K562 treated with DMSO at 1 percent for 48 hours (cell line): ENCODE results near the gene NGLY1. TPM values are rescaled to one million over a fixed set of nuclear protein-coding genes. Genes with fewer than 3 reads are reported as not detected.

ENCODE experiments used
- total RNA-seq: library from RNA; unstranded; fragments of 300-600 nt; gene quantifications from 2 replicates; pipeline ENCODE4 v1.2.3, GENCODE V29; 2022; ENCODE audit warnings: low replicate concordance; ENCODE audit errors: extremely low read depth

Gene NGLY1
- total RNA-seq: not detected in 2 replicates

DNA sequence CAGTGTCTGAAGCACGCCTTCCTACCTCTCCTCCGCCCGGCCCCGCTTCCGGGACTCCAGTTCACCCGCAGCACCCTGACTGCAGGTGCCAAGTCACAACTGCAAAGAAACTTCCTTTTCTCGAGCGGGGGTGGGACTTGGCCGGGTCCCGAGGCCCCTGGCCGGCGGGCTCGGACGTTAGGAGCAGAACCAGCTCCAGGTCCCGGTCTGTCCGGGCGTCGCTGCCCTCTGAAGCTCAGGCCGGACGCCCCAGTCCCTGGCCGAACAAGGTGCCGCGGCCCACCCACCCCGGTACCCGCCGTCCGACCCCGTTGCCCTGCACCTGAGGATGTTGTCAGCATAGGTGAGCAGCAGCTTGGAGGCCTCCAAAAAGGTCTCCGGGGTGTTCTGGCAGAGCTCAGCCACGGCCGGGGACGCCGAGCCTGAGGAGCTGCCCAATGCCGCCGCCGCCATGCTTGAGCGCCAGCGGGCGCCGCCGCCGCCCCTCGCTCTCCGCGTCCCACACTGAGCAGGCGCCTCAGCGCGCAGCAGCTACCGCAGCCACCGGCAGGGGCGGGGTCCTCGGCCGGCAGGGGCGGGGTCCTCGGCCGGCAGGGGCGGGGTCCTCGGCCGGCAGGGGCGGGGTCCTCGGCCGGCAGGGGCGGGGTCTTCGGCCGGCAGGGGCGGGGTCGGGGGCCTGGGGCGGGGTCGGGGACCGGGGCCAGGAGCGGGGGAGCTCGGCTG, at the start of gene NGLY1:
Gene NGLY1 (minus strand): TSS at position 506 of the 723 bp plus-strand sequence. CDS start 53 bp downstream, at position 453.

DNA sequence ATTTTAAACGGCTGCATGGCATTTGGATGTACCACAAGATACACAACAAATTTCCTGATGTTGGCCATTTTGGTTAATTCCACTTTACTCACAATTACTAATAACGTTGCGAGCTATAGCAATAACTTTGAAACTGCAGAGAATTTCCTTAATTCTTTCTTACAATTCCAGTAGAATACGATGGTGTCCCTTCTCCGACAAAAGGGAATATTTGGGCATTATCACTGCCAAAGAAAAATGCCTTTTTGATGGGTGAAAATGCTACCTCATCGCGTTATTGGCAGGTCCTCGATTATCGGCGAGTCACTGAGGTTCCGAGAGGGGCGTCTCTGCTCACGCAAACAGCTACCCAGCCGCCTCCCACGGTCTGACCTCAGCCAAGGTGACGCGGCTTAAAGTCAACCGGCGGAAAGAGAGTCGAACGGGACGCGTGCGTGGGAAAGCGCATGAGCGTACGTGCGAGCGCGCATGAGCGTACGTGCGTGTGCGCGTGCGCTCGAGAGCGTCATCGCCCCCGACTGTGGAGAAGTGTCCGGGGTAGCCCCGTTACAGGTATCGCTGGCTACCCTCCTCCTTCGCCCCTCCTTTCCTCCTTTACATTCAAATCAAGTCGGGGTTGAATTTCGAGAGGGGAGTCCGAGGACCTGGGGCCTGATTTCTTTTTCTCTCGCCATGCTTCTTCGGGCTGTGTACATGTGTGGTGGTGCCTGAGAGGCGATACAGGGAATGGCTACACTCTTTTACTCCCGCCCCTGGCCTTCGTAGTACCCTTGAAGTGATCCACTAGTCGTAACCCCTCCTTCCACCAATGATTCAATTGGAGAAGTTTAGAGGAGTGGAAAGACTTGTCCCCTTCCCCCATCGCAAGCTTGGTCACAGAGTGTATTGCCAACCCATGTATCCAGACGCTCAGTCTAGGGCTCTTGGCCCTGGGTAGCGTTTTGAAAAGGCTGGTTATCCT, 6.6 kb upstream of the NGLY1 start, which contains the start of gene OXSM:
Gene OXSM (plus strand): TSS at position 495 of the 961 bp plus-strand sequence. CDS start 931 bp downstream, outside the sequence.

Other genes with a start within 250 kb of the NGLY1 start
- not detected in 2 replicates for gene TOP2B, start 118.5 kb downstream of the NGLY1 start, total RNA-seq
- not detected in 2 replicates for gene OXSM, start 6.6 kb upstream of the NGLY1 start, total RNA-seq